GM21360 (cell line): ENCODE data around the gene QKI.

Experiments used
- ATAC-seq: cut with Tn5 transposase; IDR thresholded peaks from one replicate; pipeline ENCODE4 v1.9.1; 2021; ENCODE audit warnings: mild to moderate bottlenecking, moderate library complexity; ENCODE audit not compliant: unreplicated experiment

QKI gene

GRCh38 chr6:163602851-163603250 lies 188.3 kb downstream of the QKI start:
- ATAC-seq: no peak

DNA sequence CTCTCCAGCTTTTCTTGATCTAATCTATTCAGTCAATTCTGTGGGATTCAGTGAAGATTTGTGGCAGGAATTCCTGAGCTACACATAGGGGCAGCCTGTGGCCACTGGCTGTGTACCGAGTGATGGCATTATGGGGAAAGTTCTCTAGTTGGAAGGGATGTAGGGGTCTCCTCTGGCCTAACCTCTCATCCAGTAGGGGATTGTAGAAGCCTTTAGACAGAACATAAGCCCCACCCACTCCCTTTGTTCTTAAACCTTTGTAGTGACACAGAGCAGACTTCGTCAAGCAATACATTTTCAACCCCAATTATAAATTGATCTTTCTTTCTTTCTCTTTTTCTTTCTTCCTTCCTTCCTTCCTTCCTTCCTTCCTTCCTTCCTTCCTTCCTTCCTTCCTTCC lies 188.9 kb downstream of the QKI start:
- no peak for ATAC-seq

DNA sequence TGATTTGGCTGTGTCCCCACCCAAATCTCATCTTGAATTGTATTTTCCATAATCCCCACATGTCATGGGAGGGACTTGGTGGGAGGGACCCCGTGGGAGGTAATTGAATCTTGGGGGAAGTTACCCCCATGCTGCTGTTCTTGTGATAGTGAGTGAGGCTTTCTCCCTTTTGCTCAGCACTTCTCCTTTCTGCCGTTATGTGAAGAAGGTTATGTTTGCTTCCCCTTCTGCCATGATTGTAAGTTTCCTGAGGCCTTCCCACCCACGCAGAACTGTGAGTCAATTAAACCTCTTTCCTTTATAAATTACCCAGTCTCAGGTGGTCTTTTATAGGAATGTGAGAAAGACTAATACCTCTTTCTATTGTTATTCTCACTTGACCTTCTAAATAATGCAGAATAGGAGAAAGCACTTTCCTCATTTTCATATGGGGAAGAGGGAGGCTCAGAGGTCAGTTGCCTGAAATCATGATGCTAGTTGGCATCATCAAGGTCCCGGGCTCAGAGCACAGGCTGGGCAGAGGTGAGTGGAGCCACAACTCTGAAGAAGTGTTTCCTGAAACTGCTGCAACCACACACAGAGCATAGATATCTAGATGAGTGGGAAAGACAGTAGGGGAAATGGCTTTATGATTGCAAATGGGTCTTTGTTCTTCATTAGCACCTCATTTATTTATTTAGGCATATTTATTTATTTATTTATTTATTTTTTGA lies 191.0 kb downstream of the QKI start:
- ATAC-seq: no peak

- ATAC-seq: no peak
Observed at GRCh38 chr6:163607792-163608191, 193.3 kb downstream of the QKI start.

- no peak for ATAC-seq
Observed at GRCh38 chr6:163608204-163608644, 193.7 kb downstream of the QKI start.

GRCh38 chr6:163612200-163612599 lies 197.7 kb downstream of the QKI start:
- no peak for ATAC-seq

DNA sequence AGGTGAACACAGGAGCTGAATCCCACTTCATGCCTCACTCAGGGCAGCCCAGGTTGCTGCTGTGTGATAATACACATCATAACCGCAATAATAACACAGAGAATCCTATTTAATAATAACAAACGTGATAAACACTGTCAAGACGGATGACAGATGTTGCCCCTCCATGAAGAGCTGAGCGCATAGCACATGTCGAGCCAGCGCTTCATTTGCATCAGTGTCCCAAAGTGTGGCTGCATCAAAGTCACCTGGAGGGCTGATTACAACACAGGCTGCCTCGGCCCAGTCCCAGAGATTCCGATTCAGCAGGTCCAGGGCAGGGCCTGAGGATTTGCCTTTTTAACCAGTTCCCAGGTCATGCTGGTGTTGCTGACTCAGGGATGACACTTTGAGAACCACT lies 198.5 kb downstream of the QKI start:
- ATAC-seq: no peak

GRCh38 chr6:163613668-163614067 lies 199.2 kb downstream of the QKI start:
- ATAC-seq: no peak

DNA sequence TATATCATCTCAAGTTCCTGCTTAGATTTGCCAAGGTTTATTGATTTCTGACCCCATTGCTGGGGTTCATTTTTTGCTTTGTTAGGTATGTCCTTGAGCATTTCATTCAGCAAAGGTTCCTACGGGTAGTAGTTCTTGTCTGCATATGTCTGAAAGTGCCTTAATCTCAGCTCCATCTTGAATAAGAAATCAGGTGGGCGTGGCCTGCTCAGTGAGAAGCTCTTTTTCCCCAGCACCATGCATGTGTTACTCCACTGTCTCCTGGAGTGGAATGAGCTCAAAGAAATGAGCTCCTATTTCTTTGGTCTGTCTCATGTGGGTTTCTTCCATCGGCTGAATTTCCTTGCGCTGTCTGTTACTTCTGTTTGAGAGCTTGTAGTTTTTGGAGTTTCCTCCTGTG lies 201.9 kb downstream of the QKI start:
- no peak for ATAC-seq

DNA sequence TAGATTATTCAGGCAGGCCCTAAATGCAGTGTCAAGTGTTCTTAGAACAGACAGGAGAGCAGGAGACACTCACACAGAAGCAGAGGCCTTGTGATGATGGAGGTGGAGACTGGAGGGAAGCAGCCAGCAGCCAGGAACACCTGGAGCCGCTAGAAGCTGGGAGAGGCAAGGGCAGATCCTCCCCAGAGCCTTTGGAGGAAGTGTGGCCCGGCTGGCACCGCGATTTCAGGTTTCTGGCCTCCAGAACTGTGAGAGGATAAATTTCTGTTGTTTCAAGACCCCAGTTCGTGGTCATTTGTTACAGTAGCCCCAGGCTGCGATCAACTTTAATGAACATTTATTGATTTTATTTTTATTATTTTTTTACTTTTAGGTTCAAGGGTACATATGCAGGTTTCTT lies 203.0 kb downstream of the QKI start:
- ATAC-seq: no peak

GRCh38 chr6:163620101-163620500 lies 205.6 kb downstream of the QKI start:
- no peak for ATAC-seq

DNA sequence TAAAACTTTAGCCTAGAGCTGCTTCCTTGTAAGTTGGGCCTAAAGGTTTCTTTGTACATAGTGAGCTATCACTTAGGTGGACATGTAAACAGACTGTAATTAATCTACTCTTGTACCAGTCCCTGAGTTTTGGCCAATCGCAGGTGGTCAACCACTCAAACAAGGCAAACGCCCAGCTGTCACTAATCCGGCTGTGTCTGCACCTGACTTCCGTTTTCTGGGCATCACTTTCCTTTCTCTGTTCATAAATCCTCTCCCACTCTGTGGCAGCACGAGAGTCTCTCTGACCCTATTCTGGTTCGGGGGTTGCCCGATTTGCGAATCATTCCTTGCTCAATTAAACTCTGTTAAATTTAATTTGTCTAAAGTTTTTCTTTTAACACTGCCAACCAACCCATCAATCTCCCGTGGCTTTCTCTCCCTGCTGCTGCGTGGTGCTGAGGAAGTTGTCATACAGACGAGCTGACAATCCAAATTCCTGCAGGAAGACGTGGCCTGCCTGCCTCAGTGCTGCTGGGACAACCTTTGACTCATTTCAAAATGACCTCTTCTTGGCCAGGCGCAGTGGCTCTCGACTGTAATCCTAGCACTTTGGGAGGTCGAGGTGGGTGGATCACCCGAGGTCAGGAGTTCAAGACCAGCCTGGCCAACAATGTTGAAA lies 206.3 kb downstream of the QKI start:
- ATAC-seq: peak; percentile 57

DNA sequence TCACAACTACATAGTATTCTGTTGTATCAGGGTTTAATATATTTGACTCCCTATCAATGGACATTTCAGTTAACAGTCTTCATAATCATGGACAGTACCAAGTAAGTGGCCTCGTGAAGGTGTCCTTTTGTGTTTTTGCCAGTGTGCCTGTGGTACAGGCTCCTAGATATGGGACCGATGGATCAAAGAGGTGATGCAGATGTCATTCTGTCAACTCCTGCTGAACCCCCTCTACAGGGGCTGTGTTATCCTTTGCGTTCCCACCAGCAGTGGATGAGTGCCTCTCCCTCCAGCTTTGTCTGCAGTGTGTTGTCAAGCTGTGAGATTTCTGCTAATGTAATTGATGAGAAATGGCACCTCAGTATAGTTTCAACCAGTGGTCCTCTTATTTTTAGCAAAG lies 210.7 kb downstream of the QKI start:
- ATAC-seq: no peak

- no peak for ATAC-seq
Observed at GRCh38 chr6:163626073-163626867, 211.8 kb downstream of the QKI start.

- ATAC-seq: no peak
Observed at GRCh38 chr6:163627274-163628062, 212.9 kb downstream of the QKI start.
